WI38 (cell line): Measurements from ENCODE around the gene ELMOD1.

ENCODE experiments used
- H3K4me3 ChIP-seq: 2 replicates; pipeline ENCODE4 v1.5.1; 2011; ENCODE audit warnings: low read depth, mild to moderate bottlenecking, control low read depth, low read length
- CTCF ChIP-seq: IDR thresholded peaks from 2 replicates; pipeline ENCODE4 v1.5.1; 2012; ENCODE audit warnings: low read depth, mild to moderate bottlenecking, control low read depth, low read length

The ELMOD1 gene

GRCh38 chr11:107661656-107662055, 70.7 kb downstream of the ELMOD1 start:
- TF ChIP-seq CTCF = no peak
- H3K4me3 ChIP-seq = no peak overlapping the region

- H3K4me3 ChIP-seq = no peak overlapping the region
- no peak for TF ChIP-seq CTCF
These were observed 74.1 kb downstream of the ELMOD1 start for GRCh38 chr11:107665018-107665417.

GRCh38 chr11:107666911-107667613, 76.1 kb downstream of the ELMOD1 start:
- TF ChIP-seq CTCF = no peak
- H3K4me3 ChIP-seq = no peak overlapping the region

- no peak for TF ChIP-seq CTCF
- H3K4me3 ChIP-seq = no peak overlapping the region
These were observed 78.3 kb downstream of the ELMOD1 start for GRCh38 chr11:107669191-107669740.

GRCh38 chr11:107669893-107670601, 79.1 kb downstream of the ELMOD1 start:
- no peak overlapping the region for H3K4me3 ChIP-seq
- TF ChIP-seq CTCF = no peak

- no peak overlapping the region for H3K4me3 ChIP-seq
- TF ChIP-seq CTCF = no peak
These were observed 85.0 kb downstream of the ELMOD1 start for GRCh38 chr11:107675902-107676301.
